ENCODE data around the gene USH2A.

Gene USH2A

GRCh38 chr1:215776336-215776735 is 646.9 kb downstream of the USH2A start:
- DNase-seq = no peak

- DNase-seq = no peak
Measured at GRCh38 chr1:215772151-215772550, 651.1 kb downstream of the USH2A start.

GRCh38 chr1:215768303-215768702 is 654.9 kb downstream of the USH2A start:
- no peak for DNase-seq

DNA sequence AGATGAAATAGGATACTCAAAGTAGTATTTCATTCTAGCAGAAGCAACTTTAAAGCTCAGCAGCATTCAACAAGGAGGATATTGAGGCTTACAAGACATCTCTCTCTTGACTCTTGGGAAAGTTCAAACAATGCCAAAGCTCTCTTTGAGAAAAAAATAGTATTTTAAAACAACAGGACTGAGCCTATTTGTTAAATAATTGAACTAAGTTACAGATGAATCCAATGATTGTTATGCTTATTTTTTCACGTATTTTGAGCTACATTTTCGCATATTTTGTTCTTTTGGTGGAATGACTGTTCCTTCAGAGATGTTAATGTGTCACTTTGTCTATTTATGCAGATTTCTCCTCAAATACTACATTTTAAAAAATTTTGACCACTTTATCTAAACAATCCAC is 655.5 kb downstream of the USH2A start:
- no peak for DNase-seq

GRCh38 chr1:215766521-215766920 is 656.7 kb downstream of the USH2A start:
- no peak for DNase-seq

- DNase-seq = no peak
Measured at GRCh38 chr1:215765833-215766232, 657.4 kb downstream of the USH2A start.

GRCh38 chr1:215761446-215761845 is 661.8 kb downstream of the USH2A start:
- no peak for DNase-seq

DNA sequence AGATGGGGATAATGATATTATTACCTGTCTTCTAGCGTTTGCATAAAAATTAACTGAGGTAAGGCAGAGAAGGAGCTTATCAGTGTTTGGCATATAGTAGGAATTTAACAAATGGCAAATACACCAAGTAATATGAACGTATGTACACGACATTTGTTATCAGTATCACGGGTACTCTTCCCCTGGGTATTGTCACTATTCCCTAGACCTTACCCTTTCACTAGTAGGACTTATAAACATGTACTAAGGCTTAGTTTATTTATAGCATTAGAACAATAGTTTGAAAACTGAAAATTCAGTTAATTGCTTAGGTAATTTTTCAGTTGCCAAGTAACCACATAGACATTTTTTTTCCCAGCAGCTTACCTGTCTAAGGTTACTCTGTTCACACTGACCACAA is 669.1 kb downstream of the USH2A start:
- no peak for DNase-seq

GRCh38 chr1:215749414-215749813 is 673.8 kb downstream of the USH2A start:
- no peak for DNase-seq

GRCh38 chr1:215748431-215748830 is 674.8 kb downstream of the USH2A start:
- no peak for DNase-seq

- no peak for DNase-seq
Measured at GRCh38 chr1:215744419-215744818, 678.8 kb downstream of the USH2A start.

DNA sequence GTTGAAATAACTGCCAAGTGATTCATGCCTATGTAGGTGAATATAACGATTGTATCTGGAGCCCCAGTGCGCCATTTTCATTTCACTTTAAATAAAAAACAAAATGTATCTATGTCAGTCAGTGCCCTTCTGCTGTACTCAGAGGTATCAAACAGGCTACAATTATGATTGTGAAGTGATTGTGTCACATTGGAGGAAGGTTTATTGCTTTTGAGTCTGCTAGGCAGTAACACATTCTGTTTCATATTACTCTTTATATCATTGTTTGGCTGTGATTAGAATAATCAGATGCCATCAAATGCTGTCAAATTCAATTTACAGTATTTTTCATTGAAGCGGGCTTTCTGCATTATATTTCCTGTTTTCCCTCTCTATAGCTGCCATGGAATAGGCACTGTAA is 684.2 kb downstream of the USH2A start:
- DNase-seq = no peak

GRCh38 chr1:215731699-215732098 is 691.5 kb downstream of the USH2A start:
- no peak for DNase-seq

DNA sequence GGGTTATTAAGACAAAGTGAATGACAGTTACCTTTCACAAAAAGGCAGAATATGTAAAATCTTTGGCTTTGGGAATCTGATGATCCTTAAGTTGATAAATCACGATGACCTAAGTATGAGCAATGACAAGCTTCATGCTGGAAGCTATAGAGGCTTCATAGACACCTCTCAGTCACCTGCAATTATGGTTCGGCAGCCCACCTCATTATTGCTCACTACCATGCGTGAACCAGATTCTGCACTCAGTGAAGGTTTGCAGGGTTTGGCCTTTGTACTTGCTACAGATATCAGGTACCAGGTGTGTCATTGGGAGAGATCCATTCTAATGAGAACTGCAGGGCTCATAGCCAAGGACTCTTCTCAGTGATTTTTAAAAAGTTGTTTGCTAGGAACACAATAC is 692.6 kb downstream of the USH2A start:
- no peak for DNase-seq

- no peak for DNase-seq
Measured at GRCh38 chr1:215728169-215728568, 695.1 kb downstream of the USH2A start.

- DNase-seq = no peak
Measured at GRCh38 chr1:215720126-215720525, 703.1 kb downstream of the USH2A start.

GRCh38 chr1:215719552-215719951 is 703.7 kb downstream of the USH2A start:
- DNase-seq = no peak

DNA sequence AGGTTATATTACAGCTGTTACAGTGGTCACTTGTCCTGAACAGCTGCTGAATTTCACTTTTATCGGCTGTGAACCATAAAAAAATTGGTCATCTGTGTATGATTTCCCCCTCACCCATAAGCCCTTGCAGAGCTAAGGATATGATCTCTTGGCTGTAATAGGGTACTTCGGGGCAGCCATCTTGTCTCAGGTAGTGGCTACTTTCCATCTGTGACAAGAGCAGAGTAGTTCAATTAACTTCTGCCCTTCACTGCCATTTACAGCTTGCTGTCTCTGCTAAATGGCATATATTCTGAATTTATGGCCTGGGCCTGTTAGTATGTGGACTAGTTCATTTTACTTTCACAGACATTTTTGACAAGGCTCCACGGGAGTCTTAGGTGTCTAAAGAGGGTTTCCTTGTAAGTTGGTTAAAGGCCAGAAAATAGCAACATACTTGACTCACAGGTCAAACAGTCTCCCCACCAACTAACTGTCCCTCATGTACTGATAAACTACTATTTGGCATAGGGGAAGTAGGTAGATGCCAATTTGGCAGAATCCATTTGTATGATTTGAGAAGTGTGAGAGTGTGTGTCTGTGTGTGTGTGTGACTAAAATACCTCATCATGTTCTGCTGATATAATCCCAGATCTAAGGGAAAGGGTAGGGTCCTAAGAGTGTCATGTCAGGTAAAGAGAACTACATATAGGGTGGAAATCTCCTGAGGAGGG is 704.5 kb downstream of the USH2A start:
- no peak for DNase-seq

DNA sequence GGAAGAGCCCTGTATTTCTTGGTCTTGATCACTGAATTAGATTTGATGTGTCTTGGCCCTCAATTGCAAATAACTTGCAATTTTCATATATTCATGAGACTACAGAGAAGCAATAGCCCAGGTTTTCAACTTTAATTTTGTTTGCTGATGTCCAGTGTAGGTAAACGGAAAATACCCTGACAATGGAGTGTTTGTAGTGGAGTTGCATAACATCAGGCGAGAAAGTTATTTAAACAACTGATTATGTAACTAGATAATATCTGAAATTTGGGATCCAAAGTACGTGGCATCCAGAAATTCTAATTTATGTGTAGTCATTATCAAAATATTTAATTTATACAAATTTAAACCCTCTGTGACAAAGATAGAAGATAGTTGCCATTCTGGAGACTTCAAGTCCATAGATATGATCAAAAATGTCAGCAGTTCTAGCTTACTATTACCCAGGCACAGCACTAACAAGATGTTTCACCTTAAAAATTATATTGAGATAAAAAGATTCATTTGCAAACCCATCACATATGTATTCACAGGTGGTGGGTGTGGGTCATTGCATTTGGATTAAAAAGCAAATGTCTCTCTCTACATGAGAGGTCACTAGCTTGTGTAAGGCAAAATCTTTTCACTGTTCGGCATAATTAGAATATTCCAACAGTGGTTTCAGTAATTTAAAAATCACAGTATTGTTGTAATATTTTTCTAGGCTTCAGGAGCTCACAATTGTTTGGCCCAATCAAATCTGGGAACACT is 705.4 kb downstream of the USH2A start:
- no peak for DNase-seq

DNA sequence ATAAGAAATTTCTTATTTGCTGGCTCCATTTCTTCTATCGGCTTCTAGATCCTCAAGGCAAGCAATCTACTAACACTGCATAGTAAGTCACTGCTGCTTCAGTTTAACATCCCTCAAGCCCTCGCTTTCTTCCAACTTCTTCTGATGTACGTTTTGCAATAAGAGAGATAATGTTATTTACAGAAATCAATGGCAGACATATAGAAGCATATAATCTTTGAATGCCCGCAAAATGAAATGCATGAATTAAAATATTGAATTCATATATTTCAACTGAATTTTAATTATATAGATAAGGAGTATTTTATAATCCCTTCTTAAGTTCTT is 712.4 kb downstream of the USH2A start:
- no peak for DNase-seq

- no peak for DNase-seq
Measured at GRCh38 chr1:215710036-215710898, 713.0 kb downstream of the USH2A start.

- no peak for DNase-seq
Measured at GRCh38 chr1:215704089-215704860, 719.0 kb downstream of the USH2A start.

DNA sequence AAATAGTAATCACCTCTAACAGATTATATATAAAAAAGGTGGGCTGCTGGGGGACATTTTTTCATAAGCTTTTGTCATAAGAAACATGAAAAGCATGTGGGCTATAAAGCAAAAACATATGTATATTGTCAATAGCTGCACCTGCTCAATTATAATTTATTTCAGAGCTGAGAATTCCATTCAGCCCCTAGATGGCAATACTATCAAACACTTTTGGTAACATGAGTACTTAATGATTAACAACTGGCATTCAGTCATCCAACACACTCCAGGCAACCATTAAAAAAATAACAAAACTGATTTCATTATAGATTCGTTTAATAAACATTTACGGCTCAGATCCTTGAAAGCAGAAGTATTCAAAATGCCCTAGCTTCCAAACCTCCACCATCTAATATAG is 741.0 kb downstream of the USH2A start:
- DNase-seq = no peak
